ENCODE measurements around the gene SRGN. TPM values are rescaled to one million over a fixed set of nuclear protein-coding genes. Genes with fewer than 3 reads are reported as not detected.
A peak's percentile ranks its signal among the peaks of the same experiment; 100 is the strongest.

Gene SRGN
- total and polyA plus RNA-seq, 10 of the 15 experiments (the other 5 are each of a cell fraction or from before 2014, with no cell fraction given) = 382 to 2,414 (median 885) TPM

- TF ChIP-seq ZNF687 (IDR thresholded peaks at IDR 0.05) (no peak), ATF3 (IDR thresholded peaks at IDR 0.05; ENCODE audit: borderline replicate concordance, extremely low read depth, low read depth, low read length) (no peak), ASH2L (IDR thresholded peaks at IDR 0.05; ENCODE audit: borderline replicate concordance, low read depth) (no peak), ZBTB40 (IDR thresholded peaks at IDR 0.05; ENCODE audit: borderline replicate concordance) (no peak), ZBTB4 (CRISPR knock-in tag; IDR thresholded peaks at IDR 0.05) (no peak), CBX3 (IDR thresholded peaks at IDR 0.05; ENCODE audit: borderline replicate concordance, low read depth) (no peak), NFYB (IDR thresholded peaks at IDR 0.05; ENCODE audit: insufficient read depth, low read depth, low read length) (peak; percentile 88), HCFC1 (IDR thresholded peaks at IDR 0.05; ENCODE audit: low read length) (no peak), ZNF384 (IDR thresholded peaks at IDR 0.05; ENCODE audit: borderline replicate concordance, low read depth, low read length) (no peak), PAX8 (IDR thresholded peaks at IDR 0.05) (no peak), SP1 (IDR thresholded peaks at IDR 0.05; ENCODE audit: low read depth, low read length) (no peak), YY1 (IDR thresholded peaks at IDR 0.05; ENCODE audit: low read depth, low read length) (peak; percentile 87), HDGF (IDR thresholded peaks at IDR 0.05) (0 out of 2 replicates have a peak, but pooled peaks have one; percentile 37), NR2C1 (IDR thresholded peaks at IDR 0.05) (no peak), SMC3 (IDR thresholded peaks at IDR 0.05; ENCODE audit: borderline replicate concordance, low read length) (peak; percentile 70; the same call in 1 of the 2 replicates), RFX5 (IDR thresholded peaks at IDR 0.05; ENCODE audit: low read depth, low read length) (no peak), MEF2A (IDR thresholded peaks at IDR 0.05; ENCODE audit: insufficient read depth, low read depth, low read length) (0 out of 2 replicates have a peak, but pooled peaks have one; percentile 30), ZZZ3 (IDR thresholded peaks at IDR 0.05; ENCODE audit: control insufficient read depth, insufficient read length, low read depth) (no peak)
Observed at GRCh38 chr10:69092959-69093850, 5.3 kb downstream of the SRGN start (continued).

Measured in GM12878 (cell line).